Measurements from ENCODE around the gene MARCO. TPM values are rescaled to one million over a fixed set of nuclear protein-coding genes. Genes with fewer than 3 reads are reported as not detected.

MARCO gene
- total and polyA plus RNA-seq, 2 donors (not counting 3 experiments of a cell fraction or from before 2014, with no cell fraction given): not detected

- no peak overlapping the region for H3K9ac ChIP-seq (replicated peaks; ENCODE audit: extremely low read depth, insufficient read depth, low read length)
- CTCF ChIA-PET: interaction anchor here (1.2 kb wide), 1 partner anchor 278 kb away, joined by 4 read pairs; no protein-coding TSS in a partner anchor
- no TSS peak for BruUV-seq (replicated peaks)
- H3K36me3 ChIP-seq (ENCODE audit: control insufficient read depth in 2 of 2, extremely low read depth in 1 of 2, insufficient read depth in 2 of 2, low read length in 2 of 2): no peaks in the 10 kb centered on the region
- H2AFZ ChIP-seq (ENCODE audit: low read depth, low read length): no peak overlapping the region
- H3K4me2 ChIP-seq (ENCODE audit: insufficient read depth, low read length): no peak overlapping the region
- POLR2A ChIA-PET: no interaction called here
- FAIRE-seq (no peak), DNase-seq (ENCODE audit: low read depth, low spot score) (no peak)
- no peaks in the 10 kb centered on the region for H3K27me3 ChIP-seq (ENCODE audit: control insufficient read depth in 2 of 2, insufficient read depth in 2 of 2, low read length in 2 of 2)
- H3K9me1 ChIP-seq (replicated peaks; ENCODE audit: control insufficient read depth, extremely low read depth, insufficient read depth, low read length): no peaks in the 10 kb centered on the region
- H3K4me1 ChIP-seq (ENCODE audit: control insufficient read depth, extremely low read depth, insufficient read depth, low read length): no peaks in the 10 kb centered on the region
- TF ChIP-seq, protein P1, sequence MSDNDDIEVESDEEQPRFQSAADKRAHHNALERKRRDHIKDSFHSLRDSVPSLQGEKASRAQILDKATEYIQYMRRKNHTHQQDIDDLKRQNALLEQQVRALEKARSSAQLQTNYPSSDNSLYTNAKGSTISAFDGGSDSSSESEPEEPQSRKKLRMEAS (IDR thresholded peaks at IDR 0.05; ENCODE audit: insufficient read depth, insufficient read length): no peak
- TF ChIP-seq JUN (IDR thresholded peaks at IDR 0.05; ENCODE audit: borderline replicate concordance, insufficient read depth, insufficient read length, low read depth) (no peak), GATA2 (IDR thresholded peaks at IDR 0.05; ENCODE audit: insufficient read depth, insufficient read length, low read depth, low read length) (no peak), MYC (IDR thresholded peaks at IDR 0.05; ENCODE audit: low read depth, low read length) (no peak), POLR2AphosphoS5 (IDR thresholded peaks at IDR 0.05; ENCODE audit: insufficient read depth, low read depth, low read length) (no peak), EZH2 (IDR thresholded peaks at IDR 0.05; ENCODE audit: borderline replicate concordance, low read depth, low read length, severe bottlenecking) (no peak), POLR2A (IDR thresholded peaks at IDR 0.05; ENCODE audit: low read depth, low read length) (no peak), FOS (IDR thresholded peaks at IDR 0.05; ENCODE audit: borderline replicate concordance, insufficient read depth, low read length) (no peak)
- TF ChIP-seq, protein P2, sequence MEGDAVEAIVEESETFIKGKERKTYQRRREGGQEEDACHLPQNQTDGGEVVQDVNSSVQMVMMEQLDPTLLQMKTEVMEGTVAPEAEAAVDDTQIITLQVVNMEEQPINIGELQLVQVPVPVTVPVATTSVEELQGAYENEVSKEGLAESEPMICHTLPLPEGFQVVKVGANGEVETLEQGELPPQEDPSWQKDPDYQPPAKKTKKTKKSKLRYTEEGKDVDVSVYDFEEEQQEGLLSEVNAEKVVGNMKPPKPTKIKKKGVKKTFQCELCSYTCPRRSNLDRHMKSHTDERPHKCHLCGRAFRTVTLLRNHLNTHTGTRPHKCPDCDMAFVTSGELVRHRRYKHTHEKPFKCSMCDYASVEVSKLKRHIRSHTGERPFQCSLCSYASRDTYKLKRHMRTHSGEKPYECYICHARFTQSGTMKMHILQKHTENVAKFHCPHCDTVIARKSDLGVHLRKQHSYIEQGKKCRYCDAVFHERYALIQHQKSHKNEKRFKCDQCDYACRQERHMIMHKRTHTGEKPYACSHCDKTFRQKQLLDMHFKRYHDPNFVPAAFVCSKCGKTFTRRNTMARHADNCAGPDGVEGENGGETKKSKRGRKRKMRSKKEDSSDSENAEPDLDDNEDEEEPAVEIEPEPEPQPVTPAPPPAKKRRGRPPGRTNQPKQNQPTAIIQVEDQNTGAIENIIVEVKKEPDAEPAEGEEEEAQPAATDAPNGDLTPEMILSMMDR (IDR thresholded peaks at IDR 0.05; ENCODE audit: extremely low read depth in 1 of 2, insufficient read depth in 1 of 2, low read depth in 1 of 2, low read length in 2 of 2): no peak
- no peaks in the 10 kb centered on the region for H4K20me1 ChIP-seq (replicated peaks; ENCODE audit: control insufficient read depth, extremely low read depth, insufficient read depth, low read length)
- H3K4me3 ChIP-seq (replicated peaks in 1 of 3; ENCODE audit: insufficient read depth in 1 of 3, low read depth in 1 of 3, low read length in 3 of 3): no peak overlapping the region
- intact Hi-C loops (cut with micrococcal nuclease) (loop anchor here (5.0 to 10.0 kb wide), 2 partner anchors 251 to 464 kb away; no protein-coding TSS in a partner anchor), dilution Hi-C loops (cut with MboI; ENCODE audit: extremely low pct_ligation_motif_present, low sequenced_read_pairs) (no loop called here)
- no peak overlapping the region for H3K27ac ChIP-seq (ENCODE audit: insufficient read depth, low read depth, low read length)
- H3K79me2 ChIP-seq (ENCODE audit: control insufficient read depth, insufficient read depth, low read length): no peaks in the 10 kb centered on the region
- H3K9me3 ChIP-seq (replicated peaks; ENCODE audit: control insufficient read depth, insufficient read depth, low read length): no peaks in the 10 kb centered on the region
Measured at GRCh38 chr2:119013671-119014070, 71.7 kb downstream of the MARCO start.
